ENCODE data around the gene MEG3. TPM values are rescaled to one million over a fixed set of nuclear protein-coding genes. Genes with fewer than 3 reads are reported as not detected.
"Not testable (repeated sequence)": the region's sequence is repeated elsewhere in the genome, so short reads cannot be mapped to it uniquely, and the experiment has no call there.

MEG3 gene
- total and polyA plus RNA-seq, 2 experiments from 2014 or later: not detected

DNA sequence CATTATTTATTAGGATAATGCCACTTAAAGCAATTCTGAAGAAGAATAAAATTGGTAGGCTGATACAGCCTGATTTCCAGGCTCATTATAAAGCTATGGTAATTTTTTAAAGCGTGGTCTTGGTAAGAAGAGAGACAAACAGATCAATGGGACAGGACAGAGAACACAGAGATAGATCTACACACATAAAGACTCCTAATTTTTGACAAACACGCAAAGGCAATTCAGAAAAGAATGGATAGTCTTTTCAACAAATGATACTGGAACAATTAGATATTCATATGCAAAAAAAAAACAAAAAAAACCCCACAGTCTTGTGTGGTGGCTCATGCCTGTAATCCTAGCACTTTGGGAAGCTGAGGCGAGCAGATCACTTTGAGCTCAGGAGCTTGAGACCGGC is 25.9 kb upstream of the MEG3 start (continued):
- TF ChIP-seq ZNF114 (CRISPR knock-in tag; IDR thresholded peaks at IDR 0.05): no peak
- no peak for TF ChIP-seq EZH2 (IDR thresholded peaks at IDR 0.05; ENCODE audit: low read depth, unreplicated experiment)
- TF ChIP-seq EZH2phosphoT487 (IDR thresholded peaks at IDR 0.05; ENCODE audit: unreplicated experiment): no peak
- TF ChIP-seq ZNF331 (CRISPR knock-in tag; IDR thresholded peaks at IDR 0.05; ENCODE audit: low read depth): no peak
- no peak for TF ChIP-seq NANOG (IDR thresholded peaks at IDR 0.05; ENCODE audit: borderline replicate concordance)

DNA sequence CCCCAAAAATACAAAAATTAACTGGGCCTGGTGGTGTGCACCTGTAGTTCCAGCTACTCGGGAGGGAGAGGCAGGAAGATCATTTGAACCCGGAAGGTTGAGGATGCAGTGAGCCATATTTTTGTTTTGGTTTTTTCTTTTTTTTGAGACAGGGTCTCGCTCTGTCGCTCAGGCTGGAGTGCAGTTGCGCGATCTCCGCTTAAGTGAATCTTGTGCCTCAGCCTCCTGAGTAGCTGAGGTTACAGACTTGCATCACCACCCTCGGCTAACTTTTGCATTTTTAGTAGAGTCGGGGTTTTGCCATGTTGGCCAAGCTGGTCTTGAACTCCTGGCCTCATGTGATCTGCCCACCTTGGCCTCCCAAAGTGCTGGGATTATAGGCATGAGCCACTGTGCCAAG is 24.5 kb upstream of the MEG3 start:
- H3K79me2 ChIP-seq (replicated peaks; ENCODE audit: insufficient read depth); H3K27ac ChIP-seq (ENCODE audit: low read depth); H3K36me3 Mint-ChIP-seq (ENCODE audit: low read depth); ATAC-seq; H3K4me3 Mint-ChIP-seq; H3K27me3 ChIP-seq (ENCODE audit: insufficient read depth); H3K27ac Mint-ChIP-seq; H3K4me2 ChIP-seq; H3K4me3 ChIP-seq; H3K27me3 Mint-ChIP-seq (ENCODE audit: insufficient read depth, low read depth, poor library complexity); H3K36me3 ChIP-seq (ENCODE audit: insufficient read depth); H2AFZ ChIP-seq; DNase-seq (ENCODE audit: low spot score); H3K9me3 Mint-ChIP-seq; H3F3A ChIP-seq (replicated peaks; ENCODE audit: low read depth); H3K9me2 ChIP-seq (ENCODE audit: insufficient read depth); H4K20me1 ChIP-seq (replicated peaks; ENCODE audit: insufficient read depth): not testable (repeated sequence)
- peaks cover 14% of the 10 kb centered on the region for H3K4me1 ChIP-seq (ENCODE audit: insufficient read depth)
- H3K4me1 Mint-ChIP-seq: peaks cover 21% of the 10 kb centered on the region

DNA sequence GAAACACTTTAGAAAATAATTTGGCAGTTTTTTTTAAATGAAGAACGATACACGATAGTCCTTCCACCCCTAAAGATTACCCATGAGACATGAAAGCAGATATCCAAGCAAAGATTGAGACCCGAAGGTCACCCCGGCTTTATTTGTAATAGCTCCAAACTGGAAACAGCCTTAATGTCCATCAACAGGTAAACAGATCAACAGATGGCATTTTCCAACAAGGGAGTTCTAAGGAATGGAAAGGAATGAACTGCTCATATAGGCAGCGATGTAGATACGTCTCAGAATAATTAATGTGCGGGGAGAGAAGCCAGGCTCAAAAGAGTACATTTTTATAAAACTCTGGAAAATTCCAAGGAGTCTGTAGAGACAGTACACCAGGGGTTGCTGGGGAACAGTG is 23.7 kb upstream of the MEG3 start:
- DNase-seq (ENCODE audit: low spot score): no peak
- H3K4me3 Mint-ChIP-seq: no peak overlapping the region
- no peaks in the 10 kb centered on the region for H3K79me2 ChIP-seq (replicated peaks; ENCODE audit: insufficient read depth)
- H3F3A ChIP-seq (replicated peaks; ENCODE audit: low read depth): no peaks in the 10 kb centered on the region
- no peak overlapping the region for H3K4me2 ChIP-seq
- H3K27me3 Mint-ChIP-seq (ENCODE audit: insufficient read depth, low read depth, poor library complexity): peaks cover 10% of the 10 kb centered on the region
- H3K27ac ChIP-seq (ENCODE audit: low read depth): no peak overlapping the region
- peaks cover 14% of the 10 kb centered on the region for H3K4me1 ChIP-seq (ENCODE audit: insufficient read depth)
- no peaks in the 10 kb centered on the region for H3K27me3 ChIP-seq (ENCODE audit: insufficient read depth)
- H3K4me3 ChIP-seq: no peak overlapping the region
- H3K36me3 ChIP-seq (ENCODE audit: insufficient read depth): no peaks in the 10 kb centered on the region
- peaks cover 21% of the 10 kb centered on the region for H3K4me1 Mint-ChIP-seq
- peaks cover 9% of the 10 kb centered on the region; the same call in 2 of the 3 replicates for H3K9me3 Mint-ChIP-seq
- H4K20me1 ChIP-seq (replicated peaks; ENCODE audit: insufficient read depth): no peaks in the 10 kb centered on the region
- H3K27ac Mint-ChIP-seq: no peak overlapping the region
- peaks cover 1% of the 10 kb centered on the region; the same call in 2 of the 3 replicates for H3K36me3 Mint-ChIP-seq (ENCODE audit: low read depth)
- H3K9me2 ChIP-seq (ENCODE audit: insufficient read depth): no peaks in the 10 kb centered on the region
- no peak overlapping the region for H2AFZ ChIP-seq
- no peak for ATAC-seq
- TF ChIP-seq NANOG (IDR thresholded peaks at IDR 0.05; ENCODE audit: borderline replicate concordance): no peak
- TF ChIP-seq, protein P1, sequence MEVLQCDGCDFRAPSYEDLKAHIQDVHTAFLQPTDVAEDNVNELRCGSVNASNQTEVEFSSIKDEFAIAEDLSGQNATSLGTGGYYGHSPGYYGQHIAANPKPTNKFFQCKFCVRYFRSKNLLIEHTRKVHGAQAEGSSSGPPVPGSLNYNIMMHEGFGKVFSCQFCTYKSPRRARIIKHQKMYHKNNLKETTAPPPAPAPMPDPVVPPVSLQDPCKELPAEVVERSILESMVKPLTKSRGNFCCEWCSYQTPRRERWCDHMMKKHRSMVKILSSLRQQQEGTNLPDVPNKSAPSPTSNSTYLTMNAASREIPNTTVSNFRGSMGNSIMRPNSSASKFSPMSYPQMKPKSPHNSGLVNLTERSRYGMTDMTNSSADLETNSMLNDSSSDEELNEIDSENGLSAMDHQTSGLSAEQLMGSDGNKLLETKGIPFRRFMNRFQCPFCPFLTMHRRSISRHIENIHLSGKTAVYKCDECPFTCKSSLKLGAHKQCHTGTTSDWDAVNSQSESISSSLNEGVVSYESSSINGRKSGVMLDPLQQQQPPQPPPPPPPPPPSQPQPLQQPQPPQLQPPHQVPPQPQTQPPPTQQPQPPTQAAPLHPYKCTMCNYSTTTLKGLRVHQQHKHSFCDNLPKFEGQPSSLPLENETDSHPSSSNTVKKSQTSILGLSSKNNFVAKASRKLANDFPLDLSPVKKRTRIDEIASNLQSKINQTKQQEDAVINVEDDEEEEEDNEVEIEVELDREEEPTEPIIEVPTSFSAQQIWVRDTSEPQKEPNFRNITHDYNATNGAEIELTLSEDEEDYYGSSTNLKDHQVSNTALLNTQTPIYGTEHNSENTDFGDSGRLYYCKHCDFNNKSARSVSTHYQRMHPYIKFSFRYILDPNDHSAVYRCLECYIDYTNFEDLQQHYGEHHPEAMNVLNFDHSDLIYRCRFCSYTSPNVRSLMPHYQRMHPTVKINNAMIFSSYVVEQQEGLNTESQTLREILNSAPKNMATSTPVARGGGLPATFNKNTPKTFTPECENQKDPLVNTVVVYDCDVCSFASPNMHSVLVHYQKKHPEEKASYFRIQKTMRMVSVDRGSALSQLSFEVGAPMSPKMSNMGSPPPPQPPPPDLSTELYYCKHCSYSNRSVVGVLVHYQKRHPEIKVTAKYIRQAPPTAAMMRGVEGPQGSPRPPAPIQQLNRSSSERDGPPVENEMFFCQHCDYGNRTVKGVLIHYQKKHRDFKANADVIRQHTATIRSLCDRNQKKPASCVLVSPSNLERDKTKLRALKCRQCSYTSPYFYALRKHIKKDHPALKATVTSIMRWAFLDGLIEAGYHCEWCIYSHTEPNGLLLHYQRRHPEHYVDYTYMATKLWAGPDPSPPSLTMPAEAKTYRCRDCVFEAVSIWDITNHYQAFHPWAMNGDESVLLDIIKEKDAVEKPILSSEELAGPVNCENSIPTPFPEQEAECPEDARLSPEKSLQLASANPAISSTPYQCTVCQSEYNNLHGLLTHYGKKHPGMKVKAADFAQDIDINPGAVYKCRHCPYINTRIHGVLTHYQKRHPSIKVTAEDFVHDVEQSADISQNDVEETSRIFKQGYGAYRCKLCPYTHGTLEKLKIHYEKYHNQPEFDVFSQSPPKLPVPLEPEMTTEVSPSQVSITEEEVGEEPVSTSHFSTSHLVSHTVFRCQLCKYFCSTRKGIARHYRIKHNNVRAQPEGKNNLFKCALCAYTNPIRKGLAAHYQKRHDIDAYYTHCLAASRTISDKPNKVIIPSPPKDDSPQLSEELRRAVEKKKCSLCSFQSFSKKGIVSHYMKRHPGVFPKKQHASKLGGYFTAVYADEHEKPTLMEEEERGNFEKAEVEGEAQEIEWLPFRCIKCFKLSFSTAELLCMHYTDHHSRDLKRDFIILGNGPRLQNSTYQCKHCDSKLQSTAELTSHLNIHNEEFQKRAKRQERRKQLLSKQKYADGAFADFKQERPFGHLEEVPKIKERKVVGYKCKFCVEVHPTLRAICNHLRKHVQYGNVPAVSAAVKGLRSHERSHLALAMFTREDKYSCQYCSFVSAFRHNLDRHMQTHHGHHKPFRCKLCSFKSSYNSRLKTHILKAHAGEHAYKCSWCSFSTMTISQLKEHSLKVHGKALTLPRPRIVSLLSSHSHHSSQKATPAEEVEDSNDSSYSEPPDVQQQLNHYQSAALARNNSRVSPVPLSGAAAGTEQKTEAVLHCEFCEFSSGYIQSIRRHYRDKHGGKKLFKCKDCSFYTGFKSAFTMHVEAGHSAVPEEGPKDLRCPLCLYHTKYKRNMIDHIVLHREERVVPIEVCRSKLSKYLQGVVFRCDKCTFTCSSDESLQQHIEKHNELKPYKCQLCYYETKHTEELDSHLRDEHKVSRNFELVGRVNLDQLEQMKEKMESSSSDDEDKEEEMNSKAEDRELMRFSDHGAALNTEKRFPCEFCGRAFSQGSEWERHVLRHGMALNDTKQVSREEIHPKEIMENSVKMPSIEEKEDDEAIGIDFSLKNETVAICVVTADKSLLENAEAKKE (CRISPR knock-in tag; IDR thresholded peaks at IDR 0.05): no peak
- no peak for TF ChIP-seq EZH2phosphoT487 (IDR thresholded peaks at IDR 0.05; ENCODE audit: unreplicated experiment)
- no peak for TF ChIP-seq EZH2 (IDR thresholded peaks at IDR 0.05; ENCODE audit: low read depth, unreplicated experiment)
- TF ChIP-seq, protein P2, sequence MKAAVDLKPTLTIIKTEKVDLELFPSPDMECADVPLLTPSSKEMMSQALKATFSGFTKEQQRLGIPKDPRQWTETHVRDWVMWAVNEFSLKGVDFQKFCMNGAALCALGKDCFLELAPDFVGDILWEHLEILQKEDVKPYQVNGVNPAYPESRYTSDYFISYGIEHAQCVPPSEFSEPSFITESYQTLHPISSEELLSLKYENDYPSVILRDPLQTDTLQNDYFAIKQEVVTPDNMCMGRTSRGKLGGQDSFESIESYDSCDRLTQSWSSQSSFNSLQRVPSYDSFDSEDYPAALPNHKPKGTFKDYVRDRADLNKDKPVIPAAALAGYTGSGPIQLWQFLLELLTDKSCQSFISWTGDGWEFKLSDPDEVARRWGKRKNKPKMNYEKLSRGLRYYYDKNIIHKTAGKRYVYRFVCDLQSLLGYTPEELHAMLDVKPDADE (IDR thresholded peaks at IDR 0.05): no peak
- TF ChIP-seq, protein P3, sequence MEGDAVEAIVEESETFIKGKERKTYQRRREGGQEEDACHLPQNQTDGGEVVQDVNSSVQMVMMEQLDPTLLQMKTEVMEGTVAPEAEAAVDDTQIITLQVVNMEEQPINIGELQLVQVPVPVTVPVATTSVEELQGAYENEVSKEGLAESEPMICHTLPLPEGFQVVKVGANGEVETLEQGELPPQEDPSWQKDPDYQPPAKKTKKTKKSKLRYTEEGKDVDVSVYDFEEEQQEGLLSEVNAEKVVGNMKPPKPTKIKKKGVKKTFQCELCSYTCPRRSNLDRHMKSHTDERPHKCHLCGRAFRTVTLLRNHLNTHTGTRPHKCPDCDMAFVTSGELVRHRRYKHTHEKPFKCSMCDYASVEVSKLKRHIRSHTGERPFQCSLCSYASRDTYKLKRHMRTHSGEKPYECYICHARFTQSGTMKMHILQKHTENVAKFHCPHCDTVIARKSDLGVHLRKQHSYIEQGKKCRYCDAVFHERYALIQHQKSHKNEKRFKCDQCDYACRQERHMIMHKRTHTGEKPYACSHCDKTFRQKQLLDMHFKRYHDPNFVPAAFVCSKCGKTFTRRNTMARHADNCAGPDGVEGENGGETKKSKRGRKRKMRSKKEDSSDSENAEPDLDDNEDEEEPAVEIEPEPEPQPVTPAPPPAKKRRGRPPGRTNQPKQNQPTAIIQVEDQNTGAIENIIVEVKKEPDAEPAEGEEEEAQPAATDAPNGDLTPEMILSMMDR (conservative IDR thresholded peaks at IDR 0.05; ENCODE audit: low read depth in 2 of 2): no peak
- TF ChIP-seq ZNF331 (CRISPR knock-in tag; IDR thresholded peaks at IDR 0.05; ENCODE audit: low read depth): no peak
- TF ChIP-seq ZNF114 (CRISPR knock-in tag; IDR thresholded peaks at IDR 0.05): no peak
- no peak for TF ChIP-seq STAT1 (IDR thresholded peaks at IDR 0.05; ENCODE audit: unreplicated experiment)

All from GM23338 (cell line).